Stimulated activated CD8-positive, alpha-beta memory T cell treated with anti-CD3 and anti-CD28 coated beads, Interleukin-15, amount 100 ng/mL, for 24 hours (primary cell): ENCODE measurements around the gene RND3.

Experiments
- DNase-seq: peaks from one replicate; pipeline ENCODE4 v3.0.0-alpha.2; 2020; ENCODE audit warnings: low read depth

The RND3 gene

DNA sequence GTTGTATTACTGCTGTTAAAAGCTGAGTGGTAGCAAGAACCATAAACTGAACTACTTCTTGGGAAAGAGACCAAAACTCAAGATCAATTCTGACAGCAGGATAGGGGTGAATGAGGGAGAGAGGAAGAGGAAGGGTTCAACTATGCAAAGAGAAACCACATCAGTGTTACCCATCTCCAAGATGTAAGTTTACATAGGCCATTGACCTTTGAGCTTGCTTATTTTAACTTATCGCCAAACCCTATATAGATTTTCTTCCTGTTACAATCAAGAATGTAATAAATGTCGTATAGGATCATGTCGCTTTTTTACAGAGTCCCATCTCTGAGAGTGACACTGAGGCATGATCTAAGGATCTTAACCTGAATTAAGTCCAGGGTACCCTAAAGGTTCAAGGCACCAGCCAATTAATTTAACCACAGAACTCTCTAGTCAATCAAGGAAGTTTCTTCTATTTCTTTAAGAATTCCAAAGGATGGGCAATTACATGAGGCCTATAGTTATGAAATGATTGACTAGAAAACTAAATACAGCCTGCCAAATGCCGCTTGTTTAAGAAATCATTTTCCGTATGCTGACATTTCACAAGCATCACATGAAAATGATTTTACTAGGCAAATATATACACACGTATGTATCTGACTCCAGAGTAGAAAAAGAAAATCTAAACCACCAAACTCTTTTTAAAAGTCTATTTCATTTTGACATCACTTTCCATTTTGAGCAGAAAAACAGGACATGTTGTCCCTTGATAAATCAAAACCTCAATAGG is 11.8 kb downstream of the RND3 start:
- DNase-seq, result no peak

DNA sequence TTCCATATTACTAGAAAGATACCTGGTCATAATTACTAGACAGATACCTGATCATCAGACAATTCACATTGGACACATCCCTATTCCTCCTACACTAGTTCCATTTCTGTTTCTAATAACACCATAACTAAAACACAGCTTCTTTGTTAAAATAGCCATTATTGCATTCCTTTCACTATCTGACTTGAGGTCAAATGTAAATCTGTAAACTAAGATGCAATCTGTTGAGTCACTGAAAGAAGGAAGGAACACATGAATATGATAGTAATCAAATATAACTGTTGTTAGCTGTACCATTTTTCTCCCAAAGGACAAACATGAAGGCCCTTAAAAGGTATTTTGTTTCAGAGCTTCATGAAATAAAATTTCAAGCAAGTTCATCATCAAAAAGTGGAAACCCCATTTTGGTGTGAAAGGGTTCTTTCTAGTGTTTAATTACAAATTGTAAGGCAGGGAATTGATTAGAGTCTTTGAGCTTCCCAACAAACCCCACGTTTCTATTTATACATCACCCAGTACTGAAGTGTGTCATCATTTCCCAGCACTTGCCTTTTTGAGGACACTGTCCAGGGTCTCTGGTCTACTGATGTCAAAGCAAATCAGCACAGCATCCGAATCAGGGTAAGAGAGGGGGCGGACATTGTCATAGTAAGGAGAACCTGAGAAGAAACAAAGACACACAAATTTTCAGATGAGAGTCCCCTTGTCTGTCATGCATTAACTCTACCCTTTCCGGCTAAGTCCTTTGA is 13.0 kb downstream of the RND3 start:
- DNase-seq, result no peak

DNA sequence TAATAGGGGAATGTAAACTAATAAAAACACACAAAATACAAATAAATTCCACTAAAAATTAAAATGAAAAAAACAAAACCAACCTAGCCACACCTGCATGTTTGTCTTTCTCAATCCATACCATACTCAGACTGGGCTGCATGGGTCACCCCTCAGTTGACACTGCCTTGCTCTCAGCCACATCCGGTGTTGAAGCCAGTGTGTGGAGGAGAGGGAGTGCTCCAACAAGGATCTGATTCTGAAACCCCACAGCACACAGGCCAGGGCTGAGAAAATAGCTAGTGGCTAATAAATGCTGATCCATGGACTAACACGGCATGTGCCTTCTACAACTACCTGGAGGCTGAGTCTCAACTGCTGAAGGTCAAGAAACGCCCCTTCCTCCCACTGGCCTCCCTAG is 13.7 kb downstream of the RND3 start:
- no peak for DNase-seq

DNA sequence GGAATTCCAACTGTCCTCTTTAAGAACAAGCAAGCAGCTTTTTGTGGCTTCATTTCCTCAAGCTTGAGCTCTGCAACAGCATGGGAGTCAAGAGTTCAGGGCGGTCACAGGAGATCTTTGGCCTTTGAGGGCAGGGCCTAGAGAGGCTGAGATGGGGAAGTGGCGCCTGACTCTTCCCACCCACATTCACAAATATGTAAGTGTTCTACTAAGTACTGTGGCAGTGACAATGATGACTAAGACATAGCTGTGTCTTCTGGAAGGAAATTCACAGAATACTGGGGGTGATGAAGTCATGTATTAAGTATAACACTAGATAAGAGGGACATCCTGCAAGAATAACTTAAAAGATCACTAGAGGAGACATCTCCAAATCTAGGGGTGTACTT is 15.0 kb downstream of the RND3 start:
- DNase-seq, result no peak

DNA sequence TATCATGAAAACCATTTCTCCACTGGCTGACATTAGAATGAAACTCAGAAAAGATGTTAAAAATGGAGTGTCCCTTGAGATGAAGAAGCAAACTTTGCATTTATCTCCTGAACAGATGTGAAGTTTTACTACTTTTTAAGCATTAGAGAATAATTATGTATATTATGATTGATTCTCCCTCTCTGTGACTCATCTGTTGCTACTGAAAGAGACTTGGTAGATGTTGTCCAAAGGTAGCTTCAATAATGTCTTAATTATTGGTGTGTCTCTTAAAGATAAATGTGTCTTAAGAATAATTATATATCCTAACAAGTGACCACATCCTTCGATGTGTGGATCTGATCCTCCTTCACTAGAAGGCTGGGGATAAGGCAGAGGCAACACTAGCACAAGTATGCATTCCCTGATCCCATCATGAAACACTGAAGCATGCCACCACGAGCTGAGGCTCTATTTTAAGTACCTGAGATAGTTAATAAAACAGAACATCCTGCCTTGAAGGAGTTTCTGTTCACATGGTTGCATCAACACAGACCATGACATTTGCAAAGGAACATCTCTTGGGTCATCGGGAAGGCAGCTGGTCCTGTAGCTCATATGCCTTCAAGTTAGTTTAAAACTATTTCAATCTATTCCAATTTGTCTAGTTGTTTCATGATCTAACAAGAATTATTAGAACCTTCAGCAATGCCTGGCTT is 15.5 kb downstream of the RND3 start:
- no peak for DNase-seq

DNA sequence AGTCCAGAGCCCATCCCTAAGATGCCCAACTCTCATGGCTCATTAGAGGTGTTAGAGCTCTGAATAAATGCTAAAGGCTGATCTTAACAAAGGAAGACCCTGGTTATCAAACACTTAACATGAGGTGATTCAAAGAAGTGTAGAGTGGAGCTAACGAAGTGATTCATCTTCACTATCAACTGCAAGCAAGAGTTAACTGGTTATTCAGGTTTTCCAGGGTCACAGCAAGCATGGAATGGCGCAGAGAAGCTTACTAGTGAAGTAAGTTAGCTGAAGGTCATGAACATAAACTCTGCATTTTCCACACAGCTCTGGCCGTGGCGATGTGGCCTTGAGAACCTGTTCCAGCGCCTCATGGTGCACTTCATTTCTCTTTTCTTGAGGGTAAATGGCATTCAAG is 17.0 kb downstream of the RND3 start:
- DNase-seq, result no peak

DNA sequence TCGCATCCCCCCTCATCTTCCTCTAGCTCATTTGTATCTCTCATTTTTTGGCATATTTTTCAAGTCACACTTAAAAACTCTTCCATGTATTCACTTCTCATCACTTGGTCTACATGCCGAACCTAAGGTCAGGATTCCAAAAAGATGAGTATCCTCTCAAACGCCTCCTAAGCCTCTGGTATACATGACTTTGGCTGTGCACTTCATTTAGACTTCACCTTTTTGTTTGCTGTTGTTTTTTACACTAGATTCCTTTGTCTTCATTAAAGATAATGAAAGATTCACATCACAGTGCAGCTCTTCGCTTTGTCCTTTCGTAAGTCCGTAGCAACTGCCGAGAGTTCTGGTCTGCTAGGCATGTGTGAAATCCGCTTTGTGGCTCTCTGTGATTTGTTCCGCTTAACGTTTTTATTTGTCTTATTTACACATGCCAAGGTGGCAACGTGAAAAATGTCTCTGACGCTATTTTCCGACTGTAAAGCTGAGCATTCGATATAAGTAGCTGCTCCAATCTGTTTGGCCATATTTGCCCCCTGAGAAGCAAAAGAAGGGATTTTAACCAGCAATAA is 17.7 kb downstream of the RND3 start:
- DNase-seq, result no peak

DNA sequence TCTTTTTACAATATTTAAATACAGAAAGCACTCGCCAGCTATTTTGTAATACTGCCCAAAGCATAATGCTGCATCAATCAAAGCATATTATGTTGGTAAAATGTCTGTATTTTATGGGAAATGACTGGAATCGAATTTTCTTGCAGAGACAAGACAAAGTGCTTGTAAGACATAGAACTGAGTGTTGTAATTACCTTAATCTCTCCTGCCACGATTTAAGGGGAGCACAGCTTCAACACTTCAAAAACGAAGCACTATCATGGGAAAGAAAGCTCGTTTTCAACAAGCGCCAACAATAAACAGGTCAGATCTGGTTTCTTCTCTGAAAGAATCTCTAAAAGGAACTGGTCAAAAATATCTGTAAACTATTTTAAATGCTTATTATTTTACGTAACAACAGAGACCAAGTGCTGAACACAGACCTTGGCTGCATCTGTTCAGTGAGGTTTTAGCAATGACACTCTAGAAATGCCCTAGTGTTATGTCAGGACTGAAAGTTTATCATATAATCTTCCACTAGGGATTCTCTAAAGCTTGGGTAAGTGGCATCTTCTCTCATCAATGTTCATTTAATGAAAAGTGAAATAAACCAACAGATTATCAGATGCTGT is 19.0 kb downstream of the RND3 start:
- DNase-seq, result no peak

DNA sequence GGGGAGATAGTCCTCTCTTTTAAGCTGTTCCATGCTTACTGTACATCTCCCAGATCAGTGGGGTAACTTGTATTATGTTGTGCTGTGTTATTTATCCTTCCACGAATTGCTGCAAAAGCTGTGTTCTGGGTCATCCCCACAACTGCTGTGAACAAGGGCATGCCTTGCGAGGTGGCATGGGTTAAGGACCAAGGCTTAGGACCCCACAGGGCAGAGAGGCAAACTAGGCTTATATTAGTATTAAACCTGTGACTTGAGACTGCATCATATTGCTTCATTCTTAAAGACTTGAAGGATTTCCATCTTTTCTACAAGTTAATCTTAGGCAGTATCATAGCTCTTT is 19.9 kb downstream of the RND3 start:
- no peak for DNase-seq

DNA sequence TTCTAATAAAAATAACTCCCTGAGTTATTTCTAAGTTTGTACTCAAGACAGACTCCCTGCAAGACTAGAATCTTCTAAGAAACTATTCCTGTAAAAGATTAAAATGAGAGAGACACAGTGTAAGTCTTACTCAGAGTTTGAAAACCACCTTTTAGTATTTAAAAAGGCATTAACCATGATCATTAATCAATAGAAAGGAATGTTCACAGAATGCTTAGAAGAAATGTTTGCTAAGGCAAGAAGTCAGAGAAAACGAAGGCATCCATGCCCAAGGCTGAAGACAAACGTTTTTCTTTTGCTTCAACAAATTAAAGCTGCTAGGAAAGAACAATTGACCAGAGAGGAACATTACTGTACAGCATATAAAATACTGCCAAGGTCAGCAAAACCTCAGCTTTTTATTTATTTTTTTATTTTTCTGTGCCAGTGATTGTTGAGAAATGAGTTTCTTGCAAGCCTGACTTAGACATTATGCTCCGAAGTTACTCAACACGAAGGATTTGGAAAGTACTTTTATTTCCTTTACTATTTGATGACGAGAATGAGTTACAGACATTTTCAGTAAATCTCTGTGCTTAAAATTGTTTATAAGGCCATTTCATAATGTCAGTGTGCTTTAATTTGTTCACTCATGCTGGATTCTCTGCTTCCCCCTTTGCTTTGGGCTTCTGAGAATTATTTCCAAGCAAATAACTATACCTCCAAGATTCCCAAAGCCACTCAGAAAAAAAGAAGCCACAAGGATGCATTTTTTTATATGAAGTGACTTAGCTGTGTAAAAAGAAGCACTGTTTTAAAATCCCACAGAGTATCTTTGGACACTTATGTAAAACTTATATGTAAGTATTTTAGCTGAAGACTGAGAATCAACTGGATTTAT is 20.5 kb downstream of the RND3 start:
- DNase-seq, result no peak

DNA sequence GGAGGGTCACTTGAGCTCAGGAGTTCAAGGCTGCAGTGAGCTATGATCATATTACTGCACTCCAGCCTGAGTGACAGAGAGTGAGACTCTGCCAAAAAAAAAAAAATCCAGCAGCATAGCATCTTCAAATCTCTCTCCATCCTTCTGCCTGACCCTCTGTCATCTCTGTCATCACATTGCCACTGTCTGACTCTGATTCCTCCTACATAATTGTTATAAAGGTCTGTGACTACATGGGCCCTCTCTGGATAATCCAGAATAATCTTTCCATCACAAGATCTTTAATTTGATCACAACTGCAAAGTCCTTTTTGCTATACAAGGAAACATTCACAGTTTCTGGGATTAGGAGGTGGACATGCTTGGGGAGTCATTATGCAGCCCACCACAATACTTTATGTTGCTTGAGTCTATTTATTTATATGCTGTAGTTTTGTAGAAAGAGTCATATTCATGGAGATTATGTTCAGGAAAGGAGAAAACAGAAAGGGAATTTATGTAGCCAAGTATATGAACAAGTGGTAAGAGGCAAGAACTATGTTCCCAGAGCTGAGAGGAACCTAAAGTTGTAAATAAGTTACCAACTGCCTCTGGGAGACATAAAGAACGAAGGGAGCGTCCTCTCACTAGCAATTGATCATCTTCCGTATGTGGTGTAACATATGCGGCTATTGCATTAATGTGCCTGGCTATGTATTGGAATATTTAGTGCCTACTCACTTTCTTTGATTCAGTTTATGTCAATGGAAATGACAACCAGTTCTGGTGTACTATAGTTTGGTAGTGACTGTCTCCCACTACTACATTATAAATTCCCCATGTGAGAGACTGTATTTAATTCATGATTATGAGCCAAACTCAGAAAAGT is 21.5 kb downstream of the RND3 start:
- DNase-seq, result no peak

DNA sequence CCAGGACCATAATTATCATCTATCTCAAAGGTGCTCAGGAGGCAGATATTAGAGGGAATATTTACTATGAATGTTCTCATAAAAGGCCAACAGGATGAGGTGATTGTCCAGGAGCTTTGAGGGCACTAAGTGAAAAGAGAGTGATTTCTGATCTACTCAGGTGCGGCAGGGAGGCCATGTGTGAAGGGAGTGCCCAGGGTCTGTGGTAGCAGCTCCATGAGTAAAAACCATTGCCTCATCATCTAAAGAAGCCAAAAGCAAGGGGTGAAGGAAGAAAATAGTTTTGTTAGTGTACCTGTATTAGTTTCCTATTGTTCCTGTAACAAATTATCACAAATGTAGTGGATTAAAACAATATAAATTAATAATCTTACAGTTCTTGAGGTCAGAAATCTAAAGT is 22.5 kb downstream of the RND3 start:
- no peak for DNase-seq

DNA sequence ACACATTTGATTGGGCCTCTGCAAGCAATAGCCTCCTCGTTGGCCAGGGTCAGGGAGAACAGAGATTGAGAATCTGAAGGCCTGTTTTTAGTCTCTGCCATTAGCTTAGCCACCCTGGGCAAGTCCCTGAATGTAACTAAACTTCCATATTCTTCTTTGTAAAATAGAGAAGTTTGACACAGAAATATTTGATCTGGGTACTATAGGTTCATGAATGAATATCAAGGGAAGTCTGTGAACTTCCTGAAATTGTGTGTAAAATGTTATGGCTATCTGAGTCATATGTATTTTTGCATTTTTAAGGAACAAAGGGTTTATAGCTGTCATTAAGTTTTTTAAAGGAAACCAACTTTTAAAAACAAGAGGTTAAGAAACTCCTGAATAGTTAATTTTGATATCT is 23.2 kb downstream of the RND3 start:
- DNase-seq, result no peak

DNA sequence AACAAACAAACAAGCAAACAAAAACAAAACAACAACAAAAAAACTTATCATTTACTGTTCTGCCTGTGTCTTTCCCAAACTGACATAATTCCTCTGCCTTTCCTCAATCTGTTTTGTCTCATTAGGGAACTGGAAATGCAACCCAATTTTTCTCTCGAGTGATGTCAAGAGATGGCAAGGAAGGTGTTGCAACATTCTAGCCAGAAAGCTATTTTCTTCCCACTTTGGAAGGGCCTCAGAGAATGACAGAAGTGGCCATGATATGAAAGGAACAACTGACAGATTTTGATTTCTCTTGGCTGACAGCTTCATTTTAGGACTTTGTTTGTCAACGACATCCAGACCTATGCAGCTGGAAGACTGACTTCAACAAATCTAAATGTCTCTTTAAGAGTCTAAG is 24.7 kb downstream of the RND3 start:
- DNase-seq, result no peak

DNA sequence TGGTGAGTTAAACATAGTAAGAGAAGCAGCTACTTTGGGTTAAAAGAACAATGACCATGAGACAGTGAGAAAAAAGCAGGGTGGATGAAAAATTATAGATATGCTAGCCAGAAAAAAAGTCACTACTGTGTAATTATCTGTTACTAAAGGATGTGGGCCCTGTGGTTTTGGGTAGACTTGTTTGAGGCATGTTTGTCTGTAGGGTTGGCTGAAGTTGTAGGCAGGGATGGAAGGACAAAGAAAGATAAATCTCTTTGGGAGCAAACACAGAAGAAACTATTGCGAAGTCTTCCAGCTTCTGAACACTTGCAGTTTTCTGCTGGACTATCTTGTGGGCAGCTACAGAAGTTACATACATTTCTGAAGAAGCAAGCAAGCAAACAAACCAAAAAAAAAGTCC is 28.2 kb downstream of the RND3 start:
- no peak for DNase-seq

DNA sequence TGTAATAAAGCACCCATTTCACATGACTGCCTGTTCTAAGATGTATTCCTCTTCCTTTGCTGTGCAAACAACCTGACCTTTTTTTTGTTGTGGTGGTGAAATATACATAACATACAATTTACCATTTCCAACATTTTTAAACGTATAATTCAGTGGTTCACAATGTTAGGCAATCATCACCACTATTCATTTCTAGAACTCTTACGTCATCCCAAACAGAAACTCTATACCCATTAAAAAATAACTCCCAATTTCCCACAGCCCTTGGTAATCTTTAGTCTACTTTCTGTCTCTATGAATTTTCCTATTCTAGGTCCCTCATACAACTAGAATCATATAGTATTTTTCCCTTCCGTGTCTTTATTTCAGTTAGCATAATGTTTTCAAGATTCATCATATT is 36.7 kb downstream of the RND3 start:
- no peak for DNase-seq

DNA sequence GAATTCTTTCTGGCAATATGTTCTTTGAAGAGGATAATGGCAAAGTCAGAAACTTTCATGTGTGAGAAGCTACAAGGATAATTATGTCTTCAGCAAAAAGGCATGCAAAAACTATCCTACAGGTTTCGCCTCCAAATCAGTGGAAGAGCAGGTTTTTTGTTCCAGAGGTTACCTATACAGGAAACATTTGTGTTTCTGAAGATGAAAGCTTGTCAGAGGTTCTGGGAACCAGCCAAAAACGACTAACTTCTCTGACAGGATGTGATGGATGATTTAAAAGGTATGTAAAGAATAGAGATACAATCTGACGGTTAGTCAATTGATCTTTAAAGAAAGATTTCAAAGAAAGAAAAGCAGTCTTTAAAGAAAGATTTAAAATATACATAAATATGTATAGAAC is 37.6 kb downstream of the RND3 start:
- no peak for DNase-seq

DNA sequence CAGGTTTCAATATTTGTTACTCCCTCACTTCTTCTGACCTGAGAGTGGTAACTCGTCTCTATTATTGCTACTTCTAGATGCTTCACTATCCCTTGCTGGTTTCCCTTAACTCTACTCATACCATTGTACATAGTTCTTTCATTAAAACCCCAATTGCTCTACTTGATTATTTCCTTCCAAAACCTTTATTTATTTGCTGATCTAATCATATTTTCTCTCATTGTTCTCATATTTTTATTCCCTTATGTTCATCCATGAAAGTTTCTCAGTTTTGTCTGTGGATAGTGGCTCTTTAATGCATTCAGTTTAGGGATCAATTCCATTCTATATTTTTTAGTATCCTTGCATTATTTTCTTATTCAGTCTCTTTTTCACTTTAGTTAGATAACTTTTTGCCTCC is 42.1 kb downstream of the RND3 start:
- no peak for DNase-seq

DNA sequence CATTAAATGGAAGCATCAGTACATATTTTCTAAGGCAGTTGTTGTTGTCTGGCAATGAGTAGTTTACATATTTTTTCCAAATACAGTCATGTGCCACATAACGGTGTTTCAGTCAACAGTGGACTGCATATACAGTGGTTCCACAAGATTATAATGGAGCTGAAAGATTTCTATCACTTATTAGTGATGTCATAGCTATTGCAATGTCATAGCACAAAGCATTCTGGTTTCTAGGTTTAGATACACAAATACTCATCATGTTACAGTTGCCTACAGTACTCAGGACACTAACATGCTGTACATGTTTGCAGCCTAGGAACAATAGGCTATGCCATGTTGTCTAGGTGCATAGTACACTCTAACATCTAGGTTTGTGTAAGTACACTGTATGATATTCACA is 45.0 kb downstream of the RND3 start:
- DNase-seq, result no peak

DNA sequence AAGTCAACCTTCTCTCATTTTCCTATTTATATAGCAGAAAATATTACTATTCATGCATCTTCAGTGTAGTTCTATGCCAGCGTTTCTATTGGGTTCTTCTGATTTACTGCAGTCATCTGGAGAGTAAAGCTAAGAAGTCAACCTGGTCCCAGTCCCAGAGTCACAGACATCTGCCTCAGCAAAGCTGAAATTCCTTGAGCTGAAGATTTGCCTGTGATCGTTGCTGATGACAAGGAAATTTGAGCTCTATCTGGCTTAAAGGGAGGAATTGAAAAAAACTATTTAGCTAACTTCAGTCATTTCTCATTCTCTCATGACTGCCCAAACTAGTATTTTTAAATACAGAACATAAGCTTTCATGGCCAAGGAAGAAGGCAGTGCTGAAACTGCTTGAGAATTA is 45.7 kb downstream of the RND3 start:
- DNase-seq, result no peak

DNA sequence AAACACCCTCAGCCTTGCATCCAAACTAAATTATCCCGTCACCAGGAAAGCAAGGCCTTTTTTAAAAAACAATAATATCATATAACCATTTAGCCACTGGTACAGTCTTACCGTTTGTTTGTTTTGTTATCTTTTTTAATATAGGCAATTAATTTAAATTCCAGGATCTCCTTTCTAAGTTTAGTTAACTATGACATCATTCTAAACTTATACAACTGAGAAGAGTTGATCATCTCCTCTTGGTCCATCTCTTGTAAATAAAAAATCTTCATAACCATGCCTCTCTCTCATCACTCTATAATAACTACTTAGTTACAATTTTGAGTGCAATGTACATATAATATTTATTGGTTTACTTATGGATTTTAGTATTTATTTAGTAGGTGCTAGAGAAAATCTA is 46.2 kb downstream of the RND3 start:
- DNase-seq, result no peak
